K562 (cell line): ENCODE measurements around the gene MLLT1. TPM values are rescaled to one million over a fixed set of nuclear protein-coding genes. Genes with fewer than 3 reads are reported as not detected.

Experiments used
- ATAC-seq: fragments of 200-7000 bp; cut with Tn5 transposase; 3 replicates; pipeline ENCODE4 v1.9.1; 2020; ENCODE audit warnings: moderate library complexity
- BruUV-seq: library from RNA; stranded (reverse); fragments of 400-500 nt; replicated peaks from 2 replicates; lab custom pipeline; 2021; lab: Mats Ljungman, UMichigan
- CTCF ChIA-PET: fragments of 300-600 bp; formaldehyde crosslinking; extraction: SDS; loops from one replicate; lab custom pipeline; 2021; ENCODE audit warnings: low intra/inter-chr PET ratio; lab: Yijun Ruan, JAX
- POLR2A ChIA-PET: fragments of 300-600, 350-650 bp; sonication (Branson Sonifier 250); formaldehyde crosslinking; extraction: SDS; loops from one replicate; lab custom pipeline; 2021; ENCODE audit warnings: antibody characterized with exemption, inconsistent platforms; lab: Yijun Ruan, JAX
- DNase-seq, 4 experiments: peaks; one replicate each; pipeline versions ENCODE4 v3.0.0 to v3.0.0-alpha.2; 2011 to 2018; ENCODE audit warnings: low spot score in 3 of 4, mixed read lengths in 3 of 4; ENCODE audit errors: extremely low read depth in 1 of 4
- FAIRE-seq: peaks from 2 replicates; lab custom pipeline; 2011; peaks lifted over from hg19 to GRCh38; lab: Jason Lieb, UNC
- H2AFZ ChIP-seq: 2 replicates; pipeline ENCODE4 v1.6.0; 2011; ENCODE audit warnings: low read depth, low read length, control low read depth, inconsistent platforms
- H3K27ac ChIP-seq: fragments of 200-600 bp; 3 replicates; pipeline ENCODE4 v1.8.0; 2011; ENCODE audit warnings: low read depth, mild to moderate bottlenecking, control low read depth, inconsistent platforms, low read length, moderate library complexity, mixed read lengths; ENCODE audit errors: extremely low read depth
- H3K27me3 ChIP-seq, 2 experiments: fragments of 300-600 bp in 1 of 2; 2 replicates in 1 of 2; 3 replicates in 1 of 2; pipeline versions ENCODE4 v1.6.0 to v1.8.0; 2011; ENCODE audit warnings: inconsistent platforms in 2 of 2, low read length in 2 of 2, mild to moderate bottlenecking in 1 of 2, mixed read lengths in 1 of 2, moderate library complexity in 1 of 2; ENCODE audit not compliant: control insufficient read depth in 2 of 2, insufficient read depth in 2 of 2
- H3K36me3 ChIP-seq: fragments of 300-600 bp; 3 replicates; pipeline ENCODE4 v1.8.0; 2011; ENCODE audit warnings: mild to moderate bottlenecking, low read length, inconsistent platforms; ENCODE audit not compliant: control insufficient read depth, insufficient read depth
- H3K4me1 ChIP-seq, 2 experiments: fragments of 200-600 bp in 1 of 2; replicated peaks in 1 of 2; 2 replicates in 1 of 2; 3 replicates in 1 of 2; pipeline versions ENCODE4 v1.5.1 to v1.8.0; 2011; ENCODE audit warnings: inconsistent platforms in 2 of 2, low read length in 2 of 2, mild to moderate bottlenecking in 1 of 2, mixed read lengths in 1 of 2, moderate library complexity in 1 of 2; ENCODE audit not compliant: control insufficient read depth in 2 of 2, insufficient read depth in 2 of 2
- H3K4me2 ChIP-seq: 2 replicates; pipeline ENCODE4 v1.6.1; 2011; ENCODE audit warnings: low read length, control low read depth, inconsistent platforms, mixed read lengths; ENCODE audit not compliant: insufficient read depth
- H3K4me3 ChIP-seq: fragments of 200-600 bp; sonication (generic), shearing (Covaris generic); 2 replicates; pipeline ENCODE4 v1.5.1; 2016; ENCODE audit warnings: control low read depth, inconsistent platforms
- H3K79me2 ChIP-seq: fragments of 200-600 bp; 3 replicates; pipeline ENCODE4 v1.8.0; 2011; ENCODE audit warnings: low read length, inconsistent platforms; ENCODE audit not compliant: control insufficient read depth, insufficient read depth
- H3K9ac ChIP-seq, 2 experiments: 2 replicates each; pipeline versions ENCODE4 v1.6.0 to v1.6.1; 2011; ENCODE audit warnings: low read depth in 2 of 2, low read length in 2 of 2, control low read depth in 1 of 2, inconsistent platforms in 1 of 2, mild to moderate bottlenecking in 1 of 2, mixed read lengths in 1 of 2; ENCODE audit not compliant: insufficient read depth in 1 of 2
- H3K9me1 ChIP-seq: one replicate; pipeline ENCODE4 v1.6.0; 2011; ENCODE audit warnings: inconsistent platforms, mild to moderate bottlenecking, low read length, moderate library complexity; ENCODE audit not compliant: control insufficient read depth, insufficient read depth
- H3K9me3 ChIP-seq: replicated peaks from 2 replicates; pipeline ENCODE4 v1.5.1; 2011; ENCODE audit warnings: low read depth, low read length, inconsistent platforms; ENCODE audit not compliant: control insufficient read depth, insufficient read depth
- H4K20me1 ChIP-seq: replicated peaks from 2 replicates; pipeline ENCODE4 v1.6.1; 2011; ENCODE audit warnings: low read length, inconsistent platforms, mixed read lengths; ENCODE audit not compliant: control insufficient read depth, insufficient read depth
- BMI1 ChIP-seq: fragments of 150-350 bp; IDR thresholded peaks from 2 replicates; pipeline ENCODE4 v1.6.1; 2014; ENCODE audit warnings: low read length
- CBX2 ChIP-seq: fragments of 200-600 bp; sonication (generic); IDR thresholded peaks from one replicate; pipeline ENCODE4 v1.6.1; 2012; ENCODE audit warnings: mild to moderate bottlenecking, low read length, inconsistent platforms; ENCODE audit not compliant: insufficient read depth, poor library complexity, severe bottlenecking
- CREBBP ChIP-seq: IDR thresholded peaks from one replicate; pipeline ENCODE4 v1.6.1; 2012; ENCODE audit warnings: low read depth, mild to moderate bottlenecking, control low read depth, inconsistent platforms, low read length
- HMG20A ChIP-seq: fragments of 450-650 bp; formaldehyde crosslinking; conservative IDR thresholded peaks from 2 replicates; pipeline ENCODE4 v1.4.0; 2020; ENCODE audit warnings: mild to moderate bottlenecking, mixed read lengths
- POLR2H ChIP-seq: IDR thresholded peaks from 2 replicates; pipeline ENCODE4 v1.6.1; 2016; ENCODE audit warnings: missing genetic modification characterization, low read depth, mild to moderate bottlenecking, control low read depth, missing compliant biosample characterization, moderate library complexity
- RBM15 ChIP-seq: fragments of 200-400 bp; formaldehyde crosslinking; IDR thresholded peaks from 2 replicates; pipeline ENCODE4 v1.6.1; 2018; ENCODE audit warnings: mild to moderate bottlenecking, low read length, moderate library complexity; ENCODE audit not compliant: insufficient read depth
- SIX5 ChIP-seq, 2 experiments: IDR thresholded peaks; 2 replicates each; pipeline ENCODE4 v1.6.1; 2011; ENCODE audit warnings: low read length in 2 of 2, borderline replicate concordance in 1 of 2, low read depth in 1 of 2, mild to moderate bottlenecking in 1 of 2, moderate library complexity in 1 of 2; ENCODE audit not compliant: insufficient read depth in 1 of 2
- SMAD2 ChIP-seq: fragments of 150-350 bp; IDR thresholded peaks from 2 replicates; pipeline ENCODE4 v1.6.1; 2014; ENCODE audit warnings: low read depth, mild to moderate bottlenecking, low read length
- SREBF1 ChIP-seq: fragments of 150-350 bp; IDR thresholded peaks from 2 replicates; pipeline ENCODE4 v1.6.1; 2014; ENCODE audit warnings: antibody characterized with exemption, low read depth, low read length, borderline replicate concordance
- ZNF146 ChIP-seq: IDR thresholded peaks from one replicate; pipeline ENCODE4 v1.6.1; 2018; ENCODE audit warnings: missing compliant biosample characterization; ENCODE audit not compliant: unreplicated experiment
- ZNF41 ChIP-seq: fragments of 250-450 bp; sonication (Bioruptor Pico); conservative IDR thresholded peaks from 2 replicates; pipeline ENCODE4 v1.4.0; 2020; ENCODE audit warnings: mild to moderate bottlenecking
- ZNF518B ChIP-seq: fragments of 250-450 bp; sonication (Bioruptor Pico); IDR thresholded peaks from 2 replicates; pipeline ENCODE4 v1.5.0; 2021; ENCODE audit warnings: mild to moderate bottlenecking, moderate library complexity
- WGBS: fragments of 100-300 bp; shearing (Covaris generic); methylation state at CpG from one replicate; pipeline ENCODE4 v1.1.6; 2016; ENCODE audit warnings: low coverage, mixed read lengths; ENCODE audit not compliant: insufficient coverage; ENCODE audit errors: missing lambda C conversion rate; 5-methylcytosine and 5-hydroxymethylcytosine counted together
- in situ Hi-C: fragments of 300-500 bp; cut with MboI; formaldehyde crosslinking; loops from 4 replicates; pipeline ENCODE4 v1.15.0; 2018; ENCODE audit warnings: inconsistent platforms, mixed read lengths
- intact Hi-C: fragments of 100-400 bp; cut with micrococcal nuclease; formaldehyde crosslinking; loops from 2 replicates; pipeline ENCODE4 v1.14.2; 2022
- polyA plus RNA-seq, 8 experiments: library from polyadenylated mRNA; depleted of rRNA in 4 of 8; stranded (reverse) in 5 of 8; unstranded in 3 of 8; fragments of >200 nt; fragmentation: Nextera tagmentation in 2 of 8; fragmentation: Illumina TruSeq in 1 of 8; extraction: Ambion mirVana in 2 of 8; extraction: Trizol in 1 of 8; gene quantifications; 2 replicates each; pipeline versions ENCODE4 v1.2.1 to v1.2.3, GENCODE V29; 2011 to 2014; ENCODE audit warnings: inconsistent platforms in 1 of 8, missing spikeins in 1 of 8
- total RNA-seq, 7 experiments: library from RNA; depleted of rRNA in 6 of 7; stranded (reverse); fragments of >200 nt in 6 of 7; fragmentation: Illumina TruSeq in 2 of 7; extraction: Trizol in 2 of 7; gene quantifications; 2 replicates each; pipeline versions ENCODE4 v1.2.1 to v1.2.3, GENCODE V29; 2011 to 2021; ENCODE audit warnings: low replicate concordance in 1 of 7
- TF ChIP-seq, protein P1 (sequence below), 2 experiments: fragments of 250-450 bp in 1 of 2; fragments of 450-650 bp in 1 of 2; sonication (Bioruptor Pico) in 1 of 2; IDR thresholded peaks; 2 replicates each; pipeline versions ENCODE4 v1.6.1 to v1.8.0; 2016 to 2021; ENCODE audit warnings: mild to moderate bottlenecking in 2 of 2, moderate library complexity in 2 of 2, missing compliant biosample characterization in 1 of 2, missing genetic modification characterization in 1 of 2
- TF ChIP-seq, protein P2 (sequence below): IDR thresholded peaks from 2 replicates; pipeline ENCODE4 v1.6.1; 2011; ENCODE audit not compliant: insufficient read length; ENCODE audit errors: extremely low read depth

The MLLT1 gene
- total and polyA plus RNA-seq, 9 of the 15 experiments (the other 6 are each of a cell fraction or from before 2014, with no cell fraction given), result 0.23 to 63.5 (median 15.4) TPM

DNA sequence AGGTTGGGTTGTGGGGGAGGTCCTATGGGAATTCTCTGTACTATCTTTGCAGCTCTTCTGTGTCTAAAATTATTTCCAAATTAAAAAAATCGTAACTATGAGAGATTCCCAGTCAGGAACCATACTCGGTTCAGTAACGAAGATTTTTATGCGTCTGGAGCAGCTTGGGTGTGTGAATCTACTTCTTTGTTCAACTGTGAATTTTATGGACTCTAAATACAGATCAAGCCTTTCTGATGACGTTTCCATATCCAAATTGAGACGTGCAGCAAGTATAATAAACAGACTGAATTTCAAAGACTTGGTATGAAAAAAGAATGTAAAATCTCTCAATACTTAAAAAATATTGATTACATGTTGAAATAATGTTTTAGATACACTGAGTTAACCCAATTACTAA is 30.9 kb downstream of the MLLT1 start (continued):
- TF ChIP-seq POLR2H (tag) (no peak), SMAD2 (no peak), ZNF146 (no peak)
- TF ChIP-seq, all 486 proteins: peak for 0

- H3K9ac ChIP-seq, result no peak overlapping the region
- POLR2A ChIA-PET, result no interaction called here
- H4K20me1 ChIP-seq, result no peaks in the 10 kb centered on the region; the same call in 1 of the 2 replicates
- peaks cover 7 to 9% of the 10 kb centered on the region in 2 experiments; a peak in 4 of 5 replicates for H3K4me1 ChIP-seq
- no peaks in the 10 kb centered on the region for H3K27me3 ChIP-seq
- no peak overlapping the region for H3K27ac ChIP-seq
- no TSS peak for BruUV-seq
- H3K9me3 ChIP-seq, result no peaks in the 10 kb centered on the region
- no peak overlapping the region for H3K4me3 ChIP-seq
- FAIRE-seq (peak; percentile 64), DNase-seq (no peak), ATAC-seq (no peak)
- intact Hi-C loops, result no loop called here
- peaks cover 23% of the 10 kb centered on the region; the same call in 2 of the 3 replicates for H3K36me3 ChIP-seq
- CTCF ChIA-PET, result no interaction called here
- 95% methylated on average over 3 of the region's 3 CpGs for WGBS
- peaks cover 88% of the 10 kb centered on the region for H3K79me2 ChIP-seq
- H3K9me1 ChIP-seq, result peaks cover 3% of the 10 kb centered on the region
- H3K4me2 ChIP-seq, result no peak overlapping the region
- in situ Hi-C loops, result no loop called here
- no peak overlapping the region for H2AFZ ChIP-seq
- TF ChIP-seq SIX5 (IDR thresholded peaks at IDR 0.05; ENCODE audit: borderline replicate concordance in 1 of 2, insufficient read depth in 1 of 2, low read depth in 1 of 2, low read length in 2 of 2), result no peak
- TF ChIP-seq SREBF1, result no peak
- TF ChIP-seq ZNF518B (CRISPR knock-in tag), result no peak
- TF ChIP-seq, protein P1, sequence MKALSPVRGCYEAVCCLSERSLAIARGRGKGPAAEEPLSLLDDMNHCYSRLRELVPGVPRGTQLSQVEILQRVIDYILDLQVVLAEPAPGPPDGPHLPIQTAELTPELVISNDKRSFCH (CRISPR knock-in tag; IDR thresholded peaks at IDR 0.05), result no peak
- TF ChIP-seq, protein P1 (tag; IDR thresholded peaks at IDR 0.05), result no peak
- no peak for TF ChIP-seq ZNF41 (CRISPR knock-in tag)
- TF ChIP-seq BMI1, result no peak
- no peak for TF ChIP-seq RBM15
- no peak for TF ChIP-seq CREBBP
- TF ChIP-seq, protein P2, sequence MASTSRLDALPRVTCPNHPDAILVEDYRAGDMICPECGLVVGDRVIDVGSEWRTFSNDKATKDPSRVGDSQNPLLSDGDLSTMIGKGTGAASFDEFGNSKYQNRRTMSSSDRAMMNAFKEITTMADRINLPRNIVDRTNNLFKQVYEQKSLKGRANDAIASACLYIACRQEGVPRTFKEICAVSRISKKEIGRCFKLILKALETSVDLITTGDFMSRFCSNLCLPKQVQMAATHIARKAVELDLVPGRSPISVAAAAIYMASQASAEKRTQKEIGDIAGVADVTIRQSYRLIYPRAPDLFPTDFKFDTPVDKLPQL, result no peak
- no peak for TF ChIP-seq HMG20A (CRISPR knock-in tag)
- no peak for TF ChIP-seq CBX2
Measured at GRCh38 chr19:6248341-6248740, 31.4 kb downstream of the MLLT1 start.
